Astrocyte (in vitro differentiated cells and primary cell): Measurements from ENCODE around the gene SYTL3. TPM values are rescaled to one million over a fixed set of nuclear protein-coding genes. Genes with fewer than 3 reads are reported as not detected.

Source experiments
- DNase-seq: peaks from one replicate; pipeline ENCODE4 v3.0.0-alpha.2; 2010; ENCODE audit warnings: low read depth
- FAIRE-seq: peaks from 2 replicates; lab custom pipeline; 2011; peaks lifted over from hg19 to GRCh38; lab: Jason Lieb, UNC
- H2AFZ ChIP-seq: 2 replicates; pipeline ENCODE4 v1.6.0; 2012; ENCODE audit warnings: low read depth, low read length, inconsistent platforms
- H3K27ac ChIP-seq: 2 replicates; pipeline ENCODE4 v1.5.1; 2011; ENCODE audit warnings: low read depth, low read length, inconsistent platforms
- H3K27me3 ChIP-seq: 2 replicates; pipeline ENCODE4 v1.6.0; 2011; ENCODE audit warnings: low read length, inconsistent platforms; ENCODE audit not compliant: insufficient read depth
- H3K36me3 ChIP-seq: 2 replicates; pipeline ENCODE4 v1.5.1; 2011; ENCODE audit warnings: low read length, inconsistent platforms; ENCODE audit not compliant: insufficient read depth
- H3K4me1 ChIP-seq: 2 replicates; pipeline ENCODE4 v1.5.1; 2011; ENCODE audit warnings: low read length, inconsistent platforms; ENCODE audit not compliant: insufficient read depth
- H3K4me2 ChIP-seq: 2 replicates; pipeline ENCODE4 v1.6.0; 2012; ENCODE audit warnings: low read length, inconsistent platforms
- H3K4me3 ChIP-seq: 2 replicates; pipeline ENCODE4 v1.5.1; 2011; ENCODE audit warnings: low read depth, mild to moderate bottlenecking, low read length, inconsistent platforms; ENCODE audit not compliant: insufficient read depth
- H3K79me2 ChIP-seq: 2 replicates; pipeline ENCODE4 v1.6.0; 2012; ENCODE audit warnings: mild to moderate bottlenecking, low read length, inconsistent platforms; ENCODE audit not compliant: insufficient read depth
- H3K9ac ChIP-seq: 2 replicates; pipeline ENCODE4 v1.6.0; 2012; ENCODE audit warnings: mild to moderate bottlenecking, low read length, inconsistent platforms
- H3K9me3 ChIP-seq: 2 replicates; pipeline ENCODE4 v1.5.1; 2012; ENCODE audit warnings: low read depth, mild to moderate bottlenecking, low read length, inconsistent platforms; ENCODE audit not compliant: insufficient read depth
- H4K20me1 ChIP-seq: 2 replicates; pipeline ENCODE4 v1.6.0; 2012; ENCODE audit warnings: low read length, inconsistent platforms; ENCODE audit not compliant: insufficient read depth
- H3K27ac Mint-ChIP-seq: one replicate; pipeline ENCODE4 v1.8.0; 2021; ENCODE audit warnings: mild to moderate bottlenecking, mixed read lengths; ENCODE audit not compliant: unreplicated experiment
- H3K27me3 Mint-ChIP-seq: one replicate; pipeline ENCODE4 v1.8.0; 2021; ENCODE audit warnings: low read depth, mixed read lengths; ENCODE audit not compliant: unreplicated experiment
- H3K36me3 Mint-ChIP-seq: one replicate; pipeline ENCODE4 v1.8.0; 2021; ENCODE audit warnings: low read depth, mixed read lengths; ENCODE audit not compliant: unreplicated experiment
- H3K4me1 Mint-ChIP-seq: one replicate; pipeline ENCODE4 v1.8.0; 2021; ENCODE audit warnings: low read depth, mixed read lengths; ENCODE audit not compliant: unreplicated experiment
- H3K4me3 Mint-ChIP-seq: one replicate; pipeline ENCODE4 v1.8.0; 2021; ENCODE audit warnings: mild to moderate bottlenecking, moderate library complexity, mixed read lengths; ENCODE audit not compliant: unreplicated experiment
- H3K9me3 Mint-ChIP-seq: one replicate; pipeline ENCODE4 v1.8.0; 2021; ENCODE audit warnings: mild to moderate bottlenecking, mixed read lengths; ENCODE audit not compliant: unreplicated experiment
- CTCF ChIP-seq: IDR thresholded peaks from 2 replicates; pipeline ENCODE4 v1.5.1; 2011; ENCODE audit warnings: low read depth, mild to moderate bottlenecking, inconsistent platforms, low read length, moderate library complexity; ENCODE audit not compliant: insufficient read depth
- EZH2 ChIP-seq: IDR thresholded peaks from 2 replicates; pipeline ENCODE4 v1.6.1; 2012; ENCODE audit warnings: mild to moderate bottlenecking, low read length, inconsistent platforms; ENCODE audit not compliant: insufficient read depth
- microRNA-seq: library from miRNA; unstranded; fragments of <30 nt; microRNA quantifications from one replicate; pipeline ENCODE4 v1.2.0, GENCODE V29; 2020
- total RNA-seq: library from RNA; stranded (reverse); gene quantifications from 2 replicates; pipeline ENCODE4 v1.2.1, GENCODE V29; 2021

SYTL3 gene
- total RNA-seq, 1 donor from 2014 or later: 1.2 TPM

GRCh38 chr6:158812611-158813010 lies 162.8 kb downstream of the SYTL3 start:
- H3K79me2 ChIP-seq: peaks cover 100% of the 10 kb centered on the region
- peaks cover 90% of the 10 kb centered on the region for H4K20me1 ChIP-seq
- TF ChIP-seq EZH2: no peak
- TF ChIP-seq CTCF: no peak
- no peak overlapping the region for H3K4me3 ChIP-seq
- peaks cover 27% of the 10 kb centered on the region for H3K4me1 ChIP-seq
- FAIRE-seq (no peak), DNase-seq (no peak)
- Mint-ChIP-seq H3K4me1 (peaks cover 54% of the 10 kb centered on the region), H3K9me3 (no peaks in the 10 kb centered on the region), H3K36me3 (peaks cover 9% of the 10 kb centered on the region), H3K27ac (no peak overlapping the region), H3K27me3 (no peaks in the 10 kb centered on the region), H3K4me3 (peak overlapping the region; percentile 63)
- H3K36me3 ChIP-seq: peaks cover 6% of the 10 kb centered on the region
- no peaks in the 10 kb centered on the region for H3K27me3 ChIP-seq
- no peak overlapping the region for H2AFZ ChIP-seq
- no peaks in the 10 kb centered on the region for H3K9me3 ChIP-seq
- H3K27ac ChIP-seq: no peak overlapping the region
- H3K4me2 ChIP-seq: no peak overlapping the region
- no peak overlapping the region for H3K9ac ChIP-seq

- DNase-seq: no peak
- Mint-ChIP-seq H3K4me1 (peaks cover 54% of the 10 kb centered on the region), H3K4me3 (peak overlapping the region; percentile 63), H3K9me3 (no peaks in the 10 kb centered on the region), H3K27me3 (no peaks in the 10 kb centered on the region), H3K36me3 (peaks cover 9% of the 10 kb centered on the region), H3K27ac (no peak overlapping the region)
- H3K4me2 ChIP-seq: no peak overlapping the region
- no peak overlapping the region for H3K9ac ChIP-seq
- no peaks in the 10 kb centered on the region for H3K9me3 ChIP-seq
- H3K27ac ChIP-seq: no peak overlapping the region
- no peak overlapping the region for H2AFZ ChIP-seq
- H3K4me1 ChIP-seq: peaks cover 27% of the 10 kb centered on the region
- no peak overlapping the region for H3K4me3 ChIP-seq
- peaks cover 100% of the 10 kb centered on the region for H3K79me2 ChIP-seq
- peaks cover 89% of the 10 kb centered on the region for H4K20me1 ChIP-seq
- TF ChIP-seq EZH2 (no peak), CTCF (no peak)
- H3K27me3 ChIP-seq: no peaks in the 10 kb centered on the region
- FAIRE-seq: no peak
- peaks cover 6% of the 10 kb centered on the region for H3K36me3 ChIP-seq
Measured at GRCh38 chr6:158813032-158813431, 163.2 kb downstream of the SYTL3 start.

Small RNA genes lying within 50 kb of the gene (microRNA-seq; reads per million reads assigned to microRNA genes)
- gene MIR3918 (1.1 reads per million), gene MIR7161 (not detected)

Other genes starting within 250 kb of the SYTL3 start
- 31.0 and 33.3 TPM in 2 replicates for gene TMEM181, start 90.0 kb upstream of the SYTL3 start, total RNA-seq
- gene DYNLT1, start 5.3 kb upstream of the SYTL3 start, total RNA-seq: 169 and 173 TPM in 2 replicates
- gene EZR, start 169.3 kb downstream of the SYTL3 start, total RNA-seq: 171 and 254 TPM in 2 replicates